AG10803 (cell line): Measurements from ENCODE around the gene MAML3.

Experiments
- DNase-seq: peaks from one replicate; pipeline ENCODE4 v3.0.0; 2010; ENCODE audit warnings: low read depth
- H3K4me3 ChIP-seq: 2 replicates; pipeline ENCODE4 v1.5.1; 2011; ENCODE audit warnings: mild to moderate bottlenecking, low read length, control low read depth
- TF ChIP-seq, protein P1 (sequence below): conservative IDR thresholded peaks from 2 replicates; pipeline ENCODE4 v1.5.1; 2011; ENCODE audit warnings: mild to moderate bottlenecking, low read length, control low read depth, inconsistent platforms

MAML3 gene

GRCh38 chr4:139912445-139912844 lies 241.5 kb downstream of the MAML3 start:
- TF ChIP-seq, protein P1, sequence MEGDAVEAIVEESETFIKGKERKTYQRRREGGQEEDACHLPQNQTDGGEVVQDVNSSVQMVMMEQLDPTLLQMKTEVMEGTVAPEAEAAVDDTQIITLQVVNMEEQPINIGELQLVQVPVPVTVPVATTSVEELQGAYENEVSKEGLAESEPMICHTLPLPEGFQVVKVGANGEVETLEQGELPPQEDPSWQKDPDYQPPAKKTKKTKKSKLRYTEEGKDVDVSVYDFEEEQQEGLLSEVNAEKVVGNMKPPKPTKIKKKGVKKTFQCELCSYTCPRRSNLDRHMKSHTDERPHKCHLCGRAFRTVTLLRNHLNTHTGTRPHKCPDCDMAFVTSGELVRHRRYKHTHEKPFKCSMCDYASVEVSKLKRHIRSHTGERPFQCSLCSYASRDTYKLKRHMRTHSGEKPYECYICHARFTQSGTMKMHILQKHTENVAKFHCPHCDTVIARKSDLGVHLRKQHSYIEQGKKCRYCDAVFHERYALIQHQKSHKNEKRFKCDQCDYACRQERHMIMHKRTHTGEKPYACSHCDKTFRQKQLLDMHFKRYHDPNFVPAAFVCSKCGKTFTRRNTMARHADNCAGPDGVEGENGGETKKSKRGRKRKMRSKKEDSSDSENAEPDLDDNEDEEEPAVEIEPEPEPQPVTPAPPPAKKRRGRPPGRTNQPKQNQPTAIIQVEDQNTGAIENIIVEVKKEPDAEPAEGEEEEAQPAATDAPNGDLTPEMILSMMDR: no peak
- DNase-seq: peak; percentile 67
- no peak overlapping the region for H3K4me3 ChIP-seq

- TF ChIP-seq, protein P1: no peak
- DNase-seq: peak; percentile 67
Observed at GRCh38 chr4:139910106-139910505, 243.9 kb downstream of the MAML3 start.

DNA sequence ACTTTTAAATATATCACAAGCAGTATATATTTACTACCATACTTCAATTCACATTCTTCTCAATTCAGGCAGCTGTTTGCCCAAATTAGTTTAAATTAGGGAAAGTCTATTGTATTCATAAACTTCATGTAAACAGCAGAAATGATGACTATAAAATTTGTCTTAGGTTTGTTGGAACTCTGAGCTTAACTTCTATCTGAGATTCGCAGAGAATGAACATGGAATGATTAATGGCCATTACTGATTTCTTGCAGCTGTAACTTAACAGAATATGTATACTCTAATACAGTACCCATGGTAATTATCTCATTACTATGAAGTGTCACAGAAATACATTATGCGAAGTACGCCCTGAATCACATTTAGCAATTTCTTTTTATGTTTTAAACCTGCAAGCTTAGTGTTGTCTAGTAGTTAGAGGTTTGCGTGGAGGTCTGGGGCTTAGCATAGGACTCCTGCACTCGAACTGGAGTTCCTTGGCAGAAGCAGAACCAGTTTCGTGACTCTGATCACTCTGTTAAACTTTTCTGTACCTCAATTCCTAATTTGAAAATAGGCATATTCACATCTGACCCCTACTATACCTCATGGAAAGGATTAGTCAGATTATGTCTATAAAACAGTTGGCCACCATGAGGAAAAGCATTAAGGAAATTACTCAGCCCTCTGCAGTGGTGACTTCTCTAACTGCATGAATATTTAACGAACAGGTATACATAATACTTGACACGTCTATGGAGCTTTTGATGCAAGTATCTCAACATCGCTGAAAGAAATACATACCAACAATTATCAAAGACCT lies 245.1 kb downstream of the MAML3 start:
- H3K4me3 ChIP-seq: no peak overlapping the region
- TF ChIP-seq, protein P1: no peak
- DNase-seq: no peak

More at GRCh38 chr4:139910106-139910505, 243.9 kb downstream of the MAML3 start:
- H3K4me3 ChIP-seq: no peak overlapping the region

GRCh38 chr4:139907001-139907809 lies 246.8 kb downstream of the MAML3 start:
- TF ChIP-seq, protein P1: no peak
- no peak for DNase-seq
- H3K4me3 ChIP-seq: no peak overlapping the region

- H3K4me3 ChIP-seq: no peak overlapping the region
- no peak for DNase-seq
- TF ChIP-seq, protein P1: no peak
Observed at GRCh38 chr4:139905489-139905888, 248.5 kb downstream of the MAML3 start.

DNA sequence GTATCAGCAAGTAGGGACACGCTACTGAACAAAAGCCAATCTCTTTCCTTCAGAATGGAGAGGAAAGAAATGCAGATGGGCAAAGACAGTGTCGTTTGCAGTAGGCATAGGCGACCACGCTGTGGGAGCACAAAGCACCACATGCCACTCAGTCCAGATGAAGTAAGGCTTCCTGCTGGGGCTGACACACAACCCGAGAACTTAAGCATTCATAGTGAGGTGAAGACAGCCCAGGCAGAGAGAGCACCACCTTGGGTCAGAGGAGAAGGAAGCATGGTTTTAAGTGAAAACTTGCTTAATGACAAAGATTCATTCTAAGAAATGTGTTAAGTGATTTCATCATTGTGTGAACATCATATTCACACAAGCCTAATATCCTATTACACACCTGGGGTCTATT lies 249.6 kb downstream of the MAML3 start:
- DNase-seq: no peak
- no peak overlapping the region for H3K4me3 ChIP-seq
- TF ChIP-seq, protein P1: no peak
